ENCODE data around the gene FAM3D. TPM values are rescaled to one million over a fixed set of nuclear protein-coding genes. Genes with fewer than 3 reads are reported as not detected.

Gene FAM3D
- total RNA-seq, 4 donors from 2014 or later, result 243 to 431 (median 364) TPM

DNA sequence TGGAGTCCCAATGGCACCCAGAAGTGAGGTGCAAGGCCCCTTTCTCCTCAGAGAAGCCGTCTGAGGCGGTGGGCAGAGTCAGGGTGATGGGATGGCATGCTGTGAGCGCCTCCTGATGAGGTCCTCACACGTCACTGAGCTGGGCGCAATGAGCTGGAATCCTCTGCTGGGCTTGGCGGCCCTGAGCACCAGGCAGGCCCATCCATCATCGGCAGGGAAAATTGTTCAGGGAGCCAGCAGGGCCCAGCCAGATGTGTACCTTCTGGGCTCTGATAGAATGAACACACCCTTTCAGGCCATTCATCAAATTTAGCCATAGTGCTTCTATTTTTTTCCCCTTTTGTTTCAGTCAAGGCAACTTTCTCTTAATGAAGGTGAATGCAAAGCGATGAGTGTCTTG, 43.7 kb downstream of the FAM3D start:
- in situ Hi-C loops (cut with MboI; ENCODE audit: low pct_ligation_motif_present in 1 of 4, low pct_unique_long_range_greater_than_20kb in 1 of 4, low sequenced_read_pairs in 3 of 4), result loop anchor here in 1 of 4 donors (10.0 kb wide), 1 partner anchor 48 kb away; the partner anchor contains the start of gene FAM107A
- TF ChIP-seq, protein P1, sequence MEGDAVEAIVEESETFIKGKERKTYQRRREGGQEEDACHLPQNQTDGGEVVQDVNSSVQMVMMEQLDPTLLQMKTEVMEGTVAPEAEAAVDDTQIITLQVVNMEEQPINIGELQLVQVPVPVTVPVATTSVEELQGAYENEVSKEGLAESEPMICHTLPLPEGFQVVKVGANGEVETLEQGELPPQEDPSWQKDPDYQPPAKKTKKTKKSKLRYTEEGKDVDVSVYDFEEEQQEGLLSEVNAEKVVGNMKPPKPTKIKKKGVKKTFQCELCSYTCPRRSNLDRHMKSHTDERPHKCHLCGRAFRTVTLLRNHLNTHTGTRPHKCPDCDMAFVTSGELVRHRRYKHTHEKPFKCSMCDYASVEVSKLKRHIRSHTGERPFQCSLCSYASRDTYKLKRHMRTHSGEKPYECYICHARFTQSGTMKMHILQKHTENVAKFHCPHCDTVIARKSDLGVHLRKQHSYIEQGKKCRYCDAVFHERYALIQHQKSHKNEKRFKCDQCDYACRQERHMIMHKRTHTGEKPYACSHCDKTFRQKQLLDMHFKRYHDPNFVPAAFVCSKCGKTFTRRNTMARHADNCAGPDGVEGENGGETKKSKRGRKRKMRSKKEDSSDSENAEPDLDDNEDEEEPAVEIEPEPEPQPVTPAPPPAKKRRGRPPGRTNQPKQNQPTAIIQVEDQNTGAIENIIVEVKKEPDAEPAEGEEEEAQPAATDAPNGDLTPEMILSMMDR (IDR thresholded peaks at IDR 0.05), result no peak
- TF ChIP-seq POLR2A (IDR thresholded peaks at IDR 0.05) (no peak), POLR2AphosphoS5 (IDR thresholded peaks at IDR 0.05) (no peak), EP300 (IDR thresholded peaks at IDR 0.05; ENCODE audit: low read depth) (no peak)
- Histone ChIP-seq H3K4me1 (peaks cover 8 to 12% (median 10%) of the 10 kb centered on the region in 4 donors), H3K27me3 (no peaks in the 10 kb centered on the region), H3K4me3 (no peak overlapping the region), H3K36me3 (no peaks in the 10 kb centered on the region), H3K27ac (no peak overlapping the region), H3K9me3 (no peaks in the 10 kb centered on the region)
- 82 to 95% methylated on average over 4 to 8 of the region's 8 CpGs for WGBS, 2 donors (ENCODE audit: low coverage in 1 of 2)
- DNase-seq, result no peak
- intact Hi-C loops (cut with DNase I; ENCODE audit: low total_unique reads), result no loop called here

DNA sequence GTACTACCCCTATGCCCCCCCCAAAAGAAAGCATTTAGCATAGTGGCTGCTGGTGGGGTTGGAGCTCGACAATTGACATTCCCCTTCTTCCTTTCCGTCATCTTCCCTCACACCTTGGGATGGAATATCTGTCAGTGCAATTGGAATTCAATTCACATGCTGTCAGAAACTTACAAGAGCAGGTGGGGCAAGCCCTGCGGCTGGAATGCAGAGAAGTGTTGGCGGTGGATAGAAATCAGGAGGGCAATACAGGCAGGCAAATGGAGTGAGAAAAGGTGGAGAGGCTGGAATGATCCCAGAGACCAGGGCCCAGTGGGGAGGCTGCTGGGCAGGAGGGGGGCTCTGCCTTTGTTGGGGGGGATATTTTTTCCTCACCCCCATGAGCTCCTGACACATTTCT, 44.1 kb downstream of the FAM3D start:
- in situ Hi-C loops (cut with MboI; ENCODE audit: low pct_ligation_motif_present in 1 of 4, low pct_unique_long_range_greater_than_20kb in 1 of 4, low sequenced_read_pairs in 3 of 4), result loop anchor here in 1 of 4 donors (10.0 kb wide), 1 partner anchor 48 kb away; the partner anchor contains the start of gene FAM107A

DNA sequence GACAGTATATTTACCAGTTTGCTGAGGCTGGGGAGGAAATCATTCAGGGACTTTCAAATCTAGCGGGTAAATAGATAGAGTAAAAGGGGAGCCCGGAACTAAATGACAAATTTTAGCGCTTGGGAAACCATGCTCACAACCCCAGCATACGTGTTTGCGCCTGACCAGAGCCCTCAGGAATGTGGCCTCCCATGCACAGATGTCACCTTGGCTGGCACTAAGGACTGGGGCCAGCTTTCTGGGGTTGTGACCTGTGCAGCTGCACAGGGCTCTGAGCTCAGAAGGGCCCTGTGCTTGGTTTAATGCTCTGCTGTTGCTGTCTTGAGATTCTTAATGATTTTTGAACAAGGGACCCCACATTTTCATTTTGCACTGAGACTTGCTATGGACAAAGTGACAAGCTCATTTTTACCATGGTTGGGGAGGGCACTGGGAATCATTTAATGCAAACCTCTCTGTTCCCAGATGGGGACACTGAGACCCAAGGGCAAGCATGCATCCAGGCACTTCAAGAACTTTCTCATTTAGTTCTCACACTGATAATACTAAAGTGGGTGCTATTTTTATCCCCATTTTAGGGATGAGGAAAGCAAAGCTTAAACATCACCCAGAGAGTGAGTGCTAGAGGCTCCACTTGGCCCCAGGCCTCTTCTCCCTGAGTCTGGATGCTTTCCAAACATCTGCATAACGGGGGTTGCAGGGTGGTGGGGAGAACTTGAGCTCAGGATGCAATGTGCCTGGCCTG, 45.3 kb downstream of the FAM3D start:
- Histone ChIP-seq H3K4me1 (peaks cover 0 to 9% (median 0%) of the 10 kb centered on the region in 4 donors), H3K27ac (no peak overlapping the region), H3K4me3 (no peak overlapping the region), H3K9me3 (no peaks in the 10 kb centered on the region), H3K27me3 (no peaks in the 10 kb centered on the region), H3K36me3 (no peaks in the 10 kb centered on the region)
- 86% methylated on average over 6 of the region's 6 CpGs; no CpG with 5 or more reads in 1 of the 2 donors for WGBS, 2 donors (ENCODE audit: low coverage in 1 of 2)
- in situ Hi-C loops (cut with MboI; ENCODE audit: low pct_ligation_motif_present in 1 of 4, low pct_unique_long_range_greater_than_20kb in 1 of 4, low sequenced_read_pairs in 3 of 4), result loop anchor here in 1 of 4 donors (10.0 kb wide), 1 partner anchor 46 kb away; the partner anchor contains the start of gene FAM107A
- intact Hi-C loops (cut with DNase I; ENCODE audit: low total_unique reads), result no loop called here
- TF ChIP-seq POLR2A (IDR thresholded peaks at IDR 0.05) (no peak), POLR2AphosphoS5 (IDR thresholded peaks at IDR 0.05) (no peak), EP300 (IDR thresholded peaks at IDR 0.05; ENCODE audit: low read depth) (no peak)
- TF ChIP-seq, protein P1 (IDR thresholded peaks at IDR 0.05), result no peak
- DNase-seq, result no peak

More for the DNA sequence above, 44.1 kb downstream of the FAM3D start:
- TF ChIP-seq EP300 (IDR thresholded peaks at IDR 0.05; ENCODE audit: low read depth) (no peak), POLR2A (IDR thresholded peaks at IDR 0.05) (no peak), POLR2AphosphoS5 (IDR thresholded peaks at IDR 0.05) (no peak)
- TF ChIP-seq, protein P1 (IDR thresholded peaks at IDR 0.05), result no peak
- intact Hi-C loops (cut with DNase I; ENCODE audit: low total_unique reads), result no loop called here
- Histone ChIP-seq H3K9me3 (no peaks in the 10 kb centered on the region), H3K27me3 (no peaks in the 10 kb centered on the region), H3K36me3 (no peaks in the 10 kb centered on the region), H3K4me3 (no peak overlapping the region), H3K27ac (no peak overlapping the region), H3K4me1 (peaks cover 5 to 8% (median 7%) of the 10 kb centered on the region in 4 donors)
- WGBS, 2 donors (ENCODE audit: low coverage in 1 of 2), result 92% methylated on average over 4 of the region's 4 CpGs; no CpG with 5 or more reads in 1 of the 2 donors
- no peak for DNase-seq

DNA sequence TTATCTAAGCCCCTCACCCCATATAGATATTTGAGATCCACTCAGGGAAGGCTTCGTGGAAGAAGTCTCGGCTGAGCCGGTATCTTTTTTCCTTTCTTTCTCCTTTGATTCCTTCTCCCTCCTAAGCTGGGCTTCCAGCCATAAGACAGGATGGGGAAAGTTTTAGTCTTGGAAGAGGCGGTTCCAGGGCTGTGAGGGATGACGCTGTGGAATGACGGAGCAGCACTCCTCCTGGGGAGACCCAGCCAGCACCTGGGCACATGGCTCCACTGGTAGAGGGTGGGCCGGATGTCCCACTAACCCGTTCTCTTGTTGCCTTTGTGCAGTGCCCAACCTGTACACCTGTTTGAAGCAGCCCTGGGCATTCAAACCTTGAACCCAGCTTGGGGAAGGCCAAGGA, 46.2 kb downstream of the FAM3D start:
- in situ Hi-C loops (cut with MboI; ENCODE audit: low pct_ligation_motif_present in 1 of 4, low pct_unique_long_range_greater_than_20kb in 1 of 4, low sequenced_read_pairs in 3 of 4), result loop anchor here in 1 of 4 donors (10.0 kb wide), 1 partner anchor 46 kb away; the partner anchor contains the start of gene FAM107A
- Histone ChIP-seq H3K27me3 (no peaks in the 10 kb centered on the region), H3K4me1 (peaks cover 0 to 9% (median 0%) of the 10 kb centered on the region in 4 donors), H3K4me3 (no peak overlapping the region), H3K36me3 (no peaks in the 10 kb centered on the region), H3K27ac (no peak overlapping the region), H3K9me3 (no peaks in the 10 kb centered on the region)
- intact Hi-C loops (cut with DNase I; ENCODE audit: low total_unique reads), result no loop called here
- TF ChIP-seq POLR2AphosphoS5 (IDR thresholded peaks at IDR 0.05) (no peak), POLR2A (IDR thresholded peaks at IDR 0.05) (no peak), EP300 (IDR thresholded peaks at IDR 0.05; ENCODE audit: low read depth) (no peak)
- TF ChIP-seq, protein P1 (IDR thresholded peaks at IDR 0.05), result no peak
- no peak for DNase-seq
- 90 to 100% methylated on average over 1 to 8 of the region's 8 CpGs for WGBS, 2 donors (ENCODE audit: low coverage in 1 of 2)
